CD14-positive monocyte (primary cell): ENCODE measurements around the gene TCF4. TPM values are rescaled to one million over a fixed set of nuclear protein-coding genes. Genes with fewer than 3 reads are reported as not detected.

Experiments
- DNase-seq, 3 donors: peaks; one replicate each; pipeline ENCODE4 v3.0.0-alpha.2; 2011 to 2022
- H2AFZ ChIP-seq: 2 replicates; pipeline ENCODE4 v1.6.0; 2012; ENCODE audit warnings: mild to moderate bottlenecking, low read depth, low read length, inconsistent platforms; ENCODE audit not compliant: insufficient read depth, poor library complexity, severe bottlenecking
- H3K27ac ChIP-seq, 2 donors: 1 replicate in 1 of 2; 2 replicates in 1 of 2; pipeline ENCODE4 v1.5.1; 2012 to 2013; ENCODE audit warnings: low read length in 2 of 2, control low read depth in 1 of 2, inconsistent platforms in 1 of 2, low read depth in 1 of 2, mild to moderate bottlenecking in 1 of 2
- H3K27me3 ChIP-seq, 2 donors: one replicate each; pipeline versions ENCODE4 v1.6.0 to v1.6.1; 2011 to 2013; ENCODE audit warnings: low read length in 2 of 2; ENCODE audit not compliant: control insufficient read depth in 2 of 2, insufficient read depth in 2 of 2
- H3K36me3 ChIP-seq, 2 donors: replicated peaks in 1 of 2; 1 replicate in 1 of 2; 2 replicates in 1 of 2; pipeline versions ENCODE4 v1.5.1 to v1.6.1; 2012 to 2013; ENCODE audit warnings: low read length in 2 of 2, control low read depth in 1 of 2, inconsistent platforms in 1 of 2, mild to moderate bottlenecking in 1 of 2; ENCODE audit not compliant: insufficient read depth in 2 of 2, control insufficient read depth in 1 of 2
- H3K4me1 ChIP-seq, 2 donors: 1 replicate in 1 of 2; 2 replicates in 1 of 2; pipeline versions ENCODE4 v1.5.1 to v1.6.1; 2012 to 2013; ENCODE audit warnings: low read length in 2 of 2, control low read depth in 1 of 2, inconsistent platforms in 1 of 2, mild to moderate bottlenecking in 1 of 2, moderate library complexity in 1 of 2; ENCODE audit not compliant: insufficient read depth in 2 of 2, control insufficient read depth in 1 of 2
- H3K4me2 ChIP-seq: replicated peaks from 2 replicates; pipeline ENCODE3; 2012; ENCODE audit warnings: low read length, moderate library complexity, mild to moderate bottlenecking; ENCODE audit not compliant: poor library complexity, severe bottlenecking; ENCODE audit errors: extremely low read depth
- H3K4me3 ChIP-seq, 3 experiments: fragments of 200-600 bp in 1 of 3; sonication (generic) in 1 of 3; replicated peaks in 1 of 3; 1 replicate in 2 of 3; 2 replicates in 1 of 3; pipeline ENCODE4 v1.5.1; 2011 to 2013; ENCODE audit warnings: low read length in 3 of 3, mild to moderate bottlenecking in 3 of 3, control low read depth in 2 of 3, low read depth in 2 of 3, inconsistent platforms in 1 of 3, moderate library complexity in 1 of 3
- H3K79me2 ChIP-seq: 2 replicates; pipeline ENCODE4 v1.6.0; 2012; ENCODE audit warnings: mild to moderate bottlenecking, control low read depth, inconsistent platforms, low read length, moderate library complexity; ENCODE audit not compliant: insufficient read depth
- H3K9ac ChIP-seq: 2 replicates; pipeline ENCODE4 v1.6.0; 2017; ENCODE audit warnings: low read length, mild to moderate bottlenecking; ENCODE audit not compliant: insufficient read depth, poor library complexity, severe bottlenecking
- H3K9me3 ChIP-seq, 2 donors: replicated peaks in 1 of 2; 1 replicate in 1 of 2; 2 replicates in 1 of 2; pipeline versions ENCODE4 v1.5.1 to v1.6.1; 2012 to 2013; ENCODE audit warnings: low read length in 2 of 2, control low read depth in 1 of 2; ENCODE audit not compliant: control insufficient read depth in 1 of 2, insufficient read depth in 1 of 2
- H4K20me1 ChIP-seq: 2 replicates; pipeline ENCODE4 v1.6.0; 2012; ENCODE audit warnings: mild to moderate bottlenecking, low read length, control low read depth, moderate library complexity; ENCODE audit not compliant: insufficient read depth
- H3K27ac Mint-ChIP-seq, 7 donors: one replicate each; pipeline ENCODE4 v1.8.0; 2020; ENCODE audit warnings: mild to moderate bottlenecking in 7 of 7, mixed read lengths in 7 of 7, moderate library complexity in 6 of 7, inconsistent platforms in 2 of 7
- H3K27me3 Mint-ChIP-seq, 3 donors: one replicate each; pipeline ENCODE4 v1.8.0; 2021 to 2022; ENCODE audit warnings: low read depth in 3 of 3, mild to moderate bottlenecking in 3 of 3, mixed read lengths in 3 of 3, moderate library complexity in 3 of 3, inconsistent platforms in 1 of 3
- H3K36me3 Mint-ChIP-seq, 2 donors: one replicate each; pipeline ENCODE4 v1.8.0; 2020; ENCODE audit warnings: mixed read lengths in 2 of 2, inconsistent platforms in 1 of 2, mild to moderate bottlenecking in 1 of 2
- H3K4me1 Mint-ChIP-seq: one replicate; pipeline ENCODE4 v1.8.0; 2020; ENCODE audit warnings: mild to moderate bottlenecking, mixed read lengths
- H3K4me3 Mint-ChIP-seq, 2 donors: one replicate each; pipeline ENCODE4 v1.8.0; 2020; ENCODE audit warnings: mild to moderate bottlenecking in 2 of 2, mixed read lengths in 2 of 2, moderate library complexity in 1 of 2
- H3K9me3 Mint-ChIP-seq, 7 donors: one replicate each; pipeline ENCODE4 v1.8.0; 2020 to 2022; ENCODE audit warnings: mixed read lengths in 7 of 7, mild to moderate bottlenecking in 6 of 7, moderate library complexity in 6 of 7, inconsistent platforms in 2 of 7
- WGBS: methylation state at CpG from one replicate; pipeline ENCODE4 v1.1.5; 2013; ENCODE audit warnings: missing lambda C conversion rate; ENCODE audit not compliant: insufficient coverage; 5-methylcytosine and 5-hydroxymethylcytosine counted together
- intact Hi-C, 2 donors: fragments of 100-400 bp; cut with micrococcal nuclease; formaldehyde crosslinking; loops; one replicate each; pipeline versions ENCODE4 v1.15.0 to v1.15.1; 2023
- polyA plus RNA-seq, 3 donors: library from polyadenylated mRNA; depleted of rRNA in 1 of 3; unstranded in 2 of 3; stranded (reverse) in 1 of 3; fragments of 300-500 nt in 2 of 3; fragments of >200 nt in 1 of 3; fragmentation: Illumina TruSeq in 2 of 3; gene quantifications; 1 replicate in 2 of 3; 2 replicates in 1 of 3; pipeline ENCODE4 v1.2.3, GENCODE V29; 2012 to 2021
- TF ChIP-seq, protein P1 (sequence below): fragments of 200-600 bp; IDR thresholded peaks from one replicate; pipeline ENCODE4 v1.8.0; 2022; ENCODE audit warnings: antibody characterized with exemption, mild to moderate bottlenecking

TCF4 gene
- polyA plus RNA-seq, 3 donors: 5.9 to 12.9 (median 10.7) TPM

DNA sequence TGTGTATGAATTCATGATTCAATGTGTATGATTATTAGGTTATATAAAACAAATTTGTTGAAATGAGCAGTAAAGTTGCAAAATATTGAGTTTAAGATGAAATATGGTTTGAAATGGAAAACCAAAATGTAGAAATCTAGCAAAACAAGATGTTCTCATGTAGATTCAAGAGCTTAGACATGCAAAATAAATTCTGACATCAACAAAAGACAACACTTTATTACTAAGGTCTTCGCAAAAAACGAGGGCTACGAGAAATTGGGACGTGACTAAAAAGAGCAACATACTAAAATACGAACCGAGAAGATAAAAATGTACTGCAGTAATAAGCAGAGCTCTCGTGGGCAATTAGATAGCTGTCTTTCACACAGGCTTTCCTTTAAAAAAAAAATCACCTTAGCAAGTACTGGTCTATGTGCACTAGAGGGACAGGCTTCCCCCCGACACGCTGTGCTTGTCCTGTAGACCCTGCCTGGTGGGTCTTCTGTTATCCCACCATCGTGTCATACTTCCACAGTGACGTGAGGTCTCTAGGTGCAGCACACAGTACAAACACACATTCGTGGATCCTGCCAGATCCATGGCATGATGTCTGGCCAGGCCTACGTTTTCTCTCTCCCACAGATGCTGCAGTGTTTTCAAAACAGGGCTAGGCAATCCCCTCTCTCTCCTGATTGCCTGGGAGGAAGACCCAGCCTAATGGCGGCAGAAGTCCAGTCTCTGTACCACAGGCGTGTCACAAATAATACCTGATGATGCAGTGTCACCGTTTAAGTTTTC lies 240.8 kb downstream of the TCF4 start:
- Histone ChIP-seq H3K4me3 (no peak overlapping the region), H3K36me3 (no peaks in the 10 kb centered on the region), H3K79me2 (no peaks in the 10 kb centered on the region), H4K20me1 (no peaks in the 10 kb centered on the region), H3K9me3 (no peaks in the 10 kb centered on the region), H3K4me2 (no peak overlapping the region), H3K27ac (no peak overlapping the region), H3K9ac (no peak overlapping the region), H3K27me3 (no peaks in the 10 kb centered on the region), H2AFZ (no peak overlapping the region), H3K4me1 (no peaks in the 10 kb centered on the region)
- intact Hi-C loops: no loop called here
- WGBS: 97% methylated on average over 13 of the region's 16 CpGs
- H3K4me1 Mint-ChIP-seq: peaks cover 2% of the 10 kb centered on the region
- H3K4me3 Mint-ChIP-seq: no peak overlapping the region
- peaks cover 0 to 4% of the 10 kb centered on the region in 2 donors for H3K36me3 Mint-ChIP-seq
- TF ChIP-seq, protein P1, sequence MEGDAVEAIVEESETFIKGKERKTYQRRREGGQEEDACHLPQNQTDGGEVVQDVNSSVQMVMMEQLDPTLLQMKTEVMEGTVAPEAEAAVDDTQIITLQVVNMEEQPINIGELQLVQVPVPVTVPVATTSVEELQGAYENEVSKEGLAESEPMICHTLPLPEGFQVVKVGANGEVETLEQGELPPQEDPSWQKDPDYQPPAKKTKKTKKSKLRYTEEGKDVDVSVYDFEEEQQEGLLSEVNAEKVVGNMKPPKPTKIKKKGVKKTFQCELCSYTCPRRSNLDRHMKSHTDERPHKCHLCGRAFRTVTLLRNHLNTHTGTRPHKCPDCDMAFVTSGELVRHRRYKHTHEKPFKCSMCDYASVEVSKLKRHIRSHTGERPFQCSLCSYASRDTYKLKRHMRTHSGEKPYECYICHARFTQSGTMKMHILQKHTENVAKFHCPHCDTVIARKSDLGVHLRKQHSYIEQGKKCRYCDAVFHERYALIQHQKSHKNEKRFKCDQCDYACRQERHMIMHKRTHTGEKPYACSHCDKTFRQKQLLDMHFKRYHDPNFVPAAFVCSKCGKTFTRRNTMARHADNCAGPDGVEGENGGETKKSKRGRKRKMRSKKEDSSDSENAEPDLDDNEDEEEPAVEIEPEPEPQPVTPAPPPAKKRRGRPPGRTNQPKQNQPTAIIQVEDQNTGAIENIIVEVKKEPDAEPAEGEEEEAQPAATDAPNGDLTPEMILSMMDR: no peak
- H3K9me3 Mint-ChIP-seq: no peaks in the 10 kb centered on the region
- DNase-seq: no peak
- H3K27ac Mint-ChIP-seq: no peak overlapping the region
- no peaks in the 10 kb centered on the region for H3K27me3 Mint-ChIP-seq

- no peaks in the 10 kb centered on the region for H3K9me3 Mint-ChIP-seq
Measured at GRCh38 chr18:55346387-55346786, 241.6 kb downstream of the TCF4 start.

More at GRCh38 chr18:55346387-55346786, 241.6 kb downstream of the TCF4 start:
- H3K4me1 Mint-ChIP-seq: peaks cover 2% of the 10 kb centered on the region
- H3K9me3 ChIP-seq: no peaks in the 10 kb centered on the region
- TF ChIP-seq, protein P1: no peak
- H2AFZ ChIP-seq: no peak overlapping the region
- H3K4me1 ChIP-seq: no peaks in the 10 kb centered on the region
- H3K79me2 ChIP-seq: no peaks in the 10 kb centered on the region
- H3K36me3 ChIP-seq: no peaks in the 10 kb centered on the region
- no peak for DNase-seq
- no CpG with 5 or more reads among the region's 3 CpGs for WGBS
- intact Hi-C loops: no loop called here
- no peak overlapping the region for H3K4me3 ChIP-seq
- no peak overlapping the region for H3K9ac ChIP-seq
- no peak overlapping the region for H3K4me2 ChIP-seq
- H3K27me3 ChIP-seq: no peaks in the 10 kb centered on the region
- no peak overlapping the region for H3K27ac ChIP-seq
- H3K36me3 Mint-ChIP-seq: peaks cover 0 to 4% of the 10 kb centered on the region in 2 donors
- H3K4me3 Mint-ChIP-seq: no peak overlapping the region
- no peak overlapping the region for H3K27ac Mint-ChIP-seq
- H4K20me1 ChIP-seq: no peaks in the 10 kb centered on the region
- H3K27me3 Mint-ChIP-seq: no peaks in the 10 kb centered on the region
